Forelimb muscle (tissue), 1 donor: ENCODE measurements around the gene PRPF4. TPM values are rescaled to one million over a fixed set of nuclear protein-coding genes. Genes with fewer than 3 reads are reported as not detected.

Experiments
- DNase-seq: peaks from one replicate; pipeline ENCODE4 v3.0.0-alpha.2; 2013; ENCODE audit warnings: low read depth
- polyA plus RNA-seq: library from polyadenylated mRNA; unstranded; fragments of 120-200 nt; gene quantifications from one replicate; pipeline ENCODE4 v1.2.1, GENCODE V29; 2013; ENCODE audit not compliant: insufficient read length

The PRPF4 gene
- polyA plus RNA-seq, 1 donor, result 16.6 TPM

DNA sequence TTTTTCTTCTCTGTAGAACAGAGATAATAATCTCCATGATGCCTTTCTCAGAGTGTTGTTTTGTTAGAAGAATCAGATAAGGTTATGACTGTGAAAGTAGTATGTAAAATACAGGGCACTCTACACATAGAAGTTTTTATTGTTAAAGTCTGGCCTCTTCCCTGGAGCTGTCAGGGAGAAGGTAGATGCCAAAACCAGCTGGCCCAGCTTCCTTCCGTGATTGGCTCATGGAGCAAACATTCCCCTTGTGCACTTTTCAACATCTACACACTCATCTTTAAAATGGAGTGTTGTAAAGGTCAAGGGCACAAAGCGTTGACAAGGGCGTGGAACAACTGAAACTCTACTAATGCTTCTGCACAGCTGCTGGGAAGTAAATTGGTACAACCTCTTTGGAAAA is 35.1 kb downstream of the PRPF4 start:
- no peak for DNase-seq

DNA sequence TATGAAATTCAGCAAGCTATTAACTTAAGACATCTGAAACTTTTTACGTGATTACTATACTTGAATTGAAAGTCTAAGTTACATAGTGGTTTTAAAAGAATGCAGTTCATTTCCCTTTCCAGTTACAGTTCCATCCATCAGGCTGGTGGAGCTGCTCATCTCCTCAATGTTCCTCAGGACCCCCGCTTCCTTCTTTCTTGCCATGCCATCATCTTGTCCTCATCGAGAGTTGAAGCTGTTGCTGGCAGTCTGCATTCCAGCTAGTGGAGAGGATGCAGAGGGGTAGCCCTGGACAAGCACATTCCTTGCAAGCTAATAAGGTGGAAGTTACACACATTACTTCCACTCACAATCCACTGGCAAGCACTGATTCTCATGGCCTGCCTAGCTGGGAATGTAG is 36.5 kb downstream of the PRPF4 start:
- DNase-seq, result no peak

DNA sequence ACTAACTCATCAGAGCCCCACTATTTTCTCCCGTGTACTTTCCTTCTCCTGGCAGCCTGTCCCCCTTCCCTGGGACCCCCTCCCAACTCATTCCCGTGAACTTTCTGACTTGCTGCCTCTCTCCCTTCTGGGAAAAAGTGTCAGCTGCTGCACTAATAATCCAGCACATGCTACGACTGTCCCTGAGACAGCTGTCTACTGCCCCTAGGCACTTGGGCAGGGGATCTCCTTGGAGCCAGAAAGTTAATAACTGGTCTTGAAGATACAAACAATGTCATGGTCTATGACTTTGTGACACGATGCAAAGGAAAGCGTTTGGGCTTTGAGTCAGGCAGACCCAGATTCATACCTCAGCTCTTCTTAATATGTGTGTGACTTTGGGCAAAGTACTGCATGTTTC is 37.8 kb downstream of the PRPF4 start:
- no peak for DNase-seq

DNA sequence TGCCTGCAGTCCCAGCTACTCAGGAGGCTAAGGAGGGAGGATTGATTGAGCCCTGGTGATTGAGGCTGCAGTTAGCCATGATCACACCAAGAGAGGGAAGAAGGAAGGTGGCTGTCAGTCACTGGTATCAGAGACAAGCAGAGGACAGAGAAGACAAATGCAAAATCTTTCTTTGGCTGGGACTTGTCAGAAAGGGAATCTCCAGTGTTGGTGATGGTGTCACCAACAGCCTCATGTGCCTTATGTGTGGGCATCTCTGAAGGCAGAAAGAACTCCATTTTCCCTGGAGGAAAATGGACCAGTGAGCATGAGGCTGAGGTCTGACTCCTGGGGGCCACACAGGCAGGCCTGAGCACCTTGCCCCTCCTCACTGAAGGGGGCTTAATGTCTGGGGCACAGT is 39.8 kb downstream of the PRPF4 start:
- no peak for DNase-seq

DNA sequence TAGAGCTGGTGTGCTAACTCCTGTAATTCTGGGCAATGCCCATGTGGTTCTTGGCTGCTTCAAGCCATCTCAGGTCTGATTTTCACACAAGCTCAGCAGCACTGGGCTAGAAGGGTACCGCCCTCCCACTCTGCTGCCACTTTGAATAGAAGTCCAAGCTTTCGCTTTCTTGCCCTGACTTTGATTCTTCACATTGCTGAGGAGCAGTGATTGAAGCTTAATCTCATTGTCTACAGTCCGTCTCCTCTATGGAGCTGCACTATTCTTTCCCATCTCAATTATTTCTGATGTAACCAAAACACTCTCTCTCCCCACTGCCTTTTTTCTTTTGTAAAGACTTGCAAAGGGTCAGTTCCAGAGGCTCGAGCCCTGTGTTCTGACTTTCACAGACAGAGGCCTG is 40.6 kb downstream of the PRPF4 start:
- DNase-seq, result no peak

DNA sequence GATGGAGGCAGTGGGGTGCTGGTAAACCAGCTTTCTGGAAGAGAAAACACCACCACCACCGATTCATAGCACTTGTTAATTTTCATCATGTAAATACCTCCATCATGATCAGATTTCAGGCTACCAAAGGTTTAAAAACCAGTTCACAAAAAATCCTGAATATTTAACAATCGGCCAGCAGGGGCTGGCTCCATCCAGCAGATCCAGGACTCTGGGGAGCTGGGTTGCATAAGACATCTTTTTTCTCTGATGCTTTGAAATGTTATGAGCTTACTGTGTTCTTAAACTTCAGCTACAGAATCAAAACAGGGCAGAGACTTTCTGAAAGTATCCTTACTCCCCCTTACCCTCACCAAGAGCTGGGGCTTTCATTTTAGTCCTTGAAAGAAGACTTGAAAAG is 42.3 kb downstream of the PRPF4 start:
- DNase-seq, result no peak

DNA sequence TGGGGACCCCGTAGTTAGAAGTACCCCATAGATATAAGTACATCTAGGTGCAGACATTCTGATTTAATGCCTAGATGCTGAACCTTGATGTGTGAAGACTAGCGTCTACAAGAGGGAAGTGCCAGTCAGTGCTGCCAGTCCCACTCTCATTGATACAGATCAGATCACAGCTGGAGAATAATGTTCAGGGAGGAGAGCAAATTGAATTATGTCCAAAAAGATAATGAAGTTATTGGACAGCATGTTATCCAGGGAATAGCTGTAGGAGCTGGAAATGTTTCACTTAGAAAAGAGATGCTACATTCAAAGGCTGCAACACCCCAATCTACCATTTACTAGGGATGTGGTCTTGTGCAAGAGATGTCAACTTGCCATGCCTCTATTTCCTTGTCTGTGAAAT is 43.6 kb downstream of the PRPF4 start:
- no peak for DNase-seq

DNA sequence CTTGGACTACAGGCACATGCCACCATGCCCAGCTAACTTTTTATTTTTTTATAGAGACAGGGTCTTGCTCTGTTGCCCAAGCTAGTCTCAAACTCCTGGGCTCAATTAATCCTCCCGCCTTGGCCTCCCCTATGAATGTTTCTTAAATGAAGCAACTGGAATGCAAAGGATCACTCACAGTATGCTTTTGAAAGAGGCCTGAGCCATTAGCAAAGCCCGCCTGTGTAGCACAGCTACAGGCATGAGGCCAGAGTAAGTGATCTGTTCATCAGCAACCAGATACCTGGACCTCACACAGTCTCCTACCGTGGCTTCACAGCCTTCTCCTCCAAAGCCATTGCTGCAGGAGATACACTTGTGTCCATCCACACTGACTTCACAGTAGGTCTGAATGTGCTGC is 44.6 kb downstream of the PRPF4 start:
- DNase-seq, result no peak

DNA sequence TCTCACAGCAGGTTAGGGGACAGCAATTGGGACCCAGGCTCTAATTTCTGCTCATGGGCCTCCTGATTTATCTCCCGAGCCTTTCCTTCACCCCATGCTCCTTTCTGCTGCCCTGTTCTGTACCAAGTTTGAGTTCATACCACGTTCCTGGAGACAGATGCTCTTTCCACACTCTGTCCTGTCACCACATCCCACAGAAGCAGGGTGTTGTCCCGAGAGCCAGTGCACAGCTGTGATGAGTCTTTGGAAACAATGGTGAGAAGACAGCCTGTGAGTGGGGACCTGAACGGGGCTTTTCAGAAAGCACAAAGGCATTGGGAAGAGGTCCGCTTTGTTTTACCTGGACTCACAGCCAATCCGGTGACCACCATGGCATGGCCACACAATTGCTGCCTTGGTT is 47.2 kb downstream of the PRPF4 start:
- DNase-seq, result no peak

DNA sequence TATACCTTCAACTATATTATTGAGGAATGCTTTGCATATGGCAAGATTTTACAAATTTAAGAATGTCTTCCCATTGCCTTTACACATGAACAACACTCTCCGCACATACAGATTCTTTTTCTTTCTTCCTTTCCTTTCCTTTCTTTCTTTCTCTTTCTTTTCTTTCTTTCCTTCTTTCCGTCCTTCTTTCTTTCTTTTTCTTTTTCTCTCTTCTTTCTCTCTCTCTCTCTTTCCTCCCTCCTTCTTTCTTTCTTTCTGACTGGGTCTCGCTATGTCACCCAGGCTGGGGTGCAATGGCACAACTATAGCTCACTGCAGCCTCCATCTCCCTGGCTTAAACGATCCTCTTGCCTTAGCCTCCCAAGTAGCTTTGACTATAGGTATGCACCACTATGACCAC is 50.8 kb downstream of the PRPF4 start:
- no peak for DNase-seq

DNA sequence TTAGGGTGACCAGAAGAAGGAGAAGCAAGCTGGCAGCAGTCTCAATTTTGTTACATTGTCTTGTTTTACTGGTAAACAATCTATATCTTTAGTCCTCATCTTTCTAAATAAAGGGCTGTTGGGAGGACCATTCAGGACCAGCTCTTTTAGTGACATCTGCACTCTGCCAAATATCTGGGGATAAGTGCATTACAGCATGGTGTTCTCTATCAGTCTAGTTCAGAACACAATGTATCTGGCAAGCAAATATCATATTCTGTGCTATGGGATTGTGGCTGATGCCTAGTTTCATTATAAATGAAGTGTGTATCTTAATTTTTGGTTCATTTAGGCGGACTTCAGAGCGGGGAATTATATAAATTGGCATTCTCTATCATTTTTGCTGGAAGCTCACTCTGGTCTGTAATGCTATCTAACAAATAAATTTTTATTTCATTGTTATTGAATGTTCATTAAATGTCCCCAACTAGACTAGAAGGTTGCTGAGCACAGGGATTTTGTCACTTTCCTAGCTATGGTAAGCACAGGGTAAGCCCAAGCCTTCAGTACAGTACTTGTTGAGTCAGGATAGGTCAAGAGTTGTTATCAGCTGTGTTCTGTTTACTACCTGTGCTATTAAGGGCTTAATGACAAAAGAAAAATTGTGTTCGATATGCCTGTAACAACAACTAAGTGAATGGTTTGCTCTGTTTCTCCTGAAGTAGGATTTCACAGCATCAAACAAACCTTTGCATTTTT is 52.8 kb downstream of the PRPF4 start:
- no peak for DNase-seq

DNA sequence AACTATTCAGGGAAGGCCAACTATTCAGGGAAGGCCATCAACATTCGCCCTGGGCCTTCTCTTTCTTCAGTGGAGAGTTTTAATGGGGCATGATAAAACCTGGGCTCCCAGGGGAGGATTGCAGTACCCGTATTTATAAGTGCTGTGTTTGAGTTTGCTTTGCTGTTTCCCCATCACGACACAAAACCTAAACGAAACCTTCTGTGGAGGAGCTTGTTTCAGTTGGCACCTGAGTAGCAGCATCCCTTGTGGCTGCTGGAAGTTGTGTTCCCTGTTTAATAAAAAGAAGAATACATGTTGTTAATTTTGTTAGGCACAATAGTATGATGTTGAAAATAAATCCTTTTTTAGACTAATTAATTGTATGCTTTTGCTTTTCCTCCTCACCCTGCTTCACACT is 56.3 kb downstream of the PRPF4 start:
- DNase-seq, result no peak

DNA sequence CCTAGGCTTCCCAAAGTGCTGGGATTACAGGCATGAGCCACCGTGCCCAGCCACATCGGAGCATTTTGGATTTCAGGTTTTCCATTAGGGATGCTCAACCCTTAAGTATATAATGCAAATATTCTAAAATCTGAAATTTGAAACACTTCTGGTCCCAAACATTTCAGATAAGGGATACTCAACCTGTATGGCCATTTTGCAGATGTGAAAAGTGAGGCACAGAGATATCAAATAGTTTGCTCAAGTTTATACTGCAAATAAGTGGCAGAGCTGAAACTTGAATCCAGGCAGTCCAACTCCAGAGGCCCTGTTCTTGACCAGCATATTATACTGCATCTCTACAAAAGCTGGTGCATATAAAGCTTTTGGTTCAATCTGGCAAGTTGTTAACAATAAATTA is 62.3 kb downstream of the PRPF4 start:
- DNase-seq, result no peak

DNA sequence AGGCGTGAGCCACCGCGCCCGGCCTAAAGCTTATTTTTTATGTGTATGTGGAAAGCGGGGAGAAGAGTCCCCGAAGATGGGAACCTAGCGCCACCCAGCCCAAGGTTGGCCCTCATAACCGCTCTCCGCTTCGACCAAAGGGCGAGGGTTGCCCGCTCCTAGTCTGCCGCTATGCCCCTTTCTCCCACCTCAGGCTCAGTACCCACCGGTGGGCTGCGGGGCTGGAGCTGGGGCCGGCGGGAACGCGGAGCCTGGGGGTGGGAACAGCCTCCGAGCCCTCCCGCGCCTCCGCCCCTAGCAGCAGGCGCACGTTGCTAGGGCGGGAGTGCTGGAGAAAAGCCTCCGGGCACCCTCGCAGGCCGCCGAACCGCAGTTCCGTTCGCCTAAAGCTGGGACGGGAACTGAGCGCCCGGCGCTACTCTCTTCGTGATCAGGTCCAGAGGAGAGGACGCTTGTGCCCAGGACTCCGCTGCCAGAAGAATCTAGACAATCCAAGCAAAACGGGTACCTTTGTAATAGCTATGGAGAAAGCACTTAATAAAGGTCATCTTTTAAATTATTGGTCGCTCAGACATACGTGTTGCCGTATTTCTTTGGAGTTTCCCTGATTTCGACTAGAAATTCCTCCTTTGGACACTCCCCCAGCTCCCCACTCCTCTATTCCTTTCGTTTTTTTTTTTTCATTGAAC is 64.7 kb downstream of the PRPF4 start, which contains the start of gene WDR31:
Gene WDR31, minus strand, starts transcription at position 265 of the 689 bp plus-strand sequence. CDS start 8,253 bp downstream, outside the sequence.
- peak; percentile 60 for DNase-seq

DNA sequence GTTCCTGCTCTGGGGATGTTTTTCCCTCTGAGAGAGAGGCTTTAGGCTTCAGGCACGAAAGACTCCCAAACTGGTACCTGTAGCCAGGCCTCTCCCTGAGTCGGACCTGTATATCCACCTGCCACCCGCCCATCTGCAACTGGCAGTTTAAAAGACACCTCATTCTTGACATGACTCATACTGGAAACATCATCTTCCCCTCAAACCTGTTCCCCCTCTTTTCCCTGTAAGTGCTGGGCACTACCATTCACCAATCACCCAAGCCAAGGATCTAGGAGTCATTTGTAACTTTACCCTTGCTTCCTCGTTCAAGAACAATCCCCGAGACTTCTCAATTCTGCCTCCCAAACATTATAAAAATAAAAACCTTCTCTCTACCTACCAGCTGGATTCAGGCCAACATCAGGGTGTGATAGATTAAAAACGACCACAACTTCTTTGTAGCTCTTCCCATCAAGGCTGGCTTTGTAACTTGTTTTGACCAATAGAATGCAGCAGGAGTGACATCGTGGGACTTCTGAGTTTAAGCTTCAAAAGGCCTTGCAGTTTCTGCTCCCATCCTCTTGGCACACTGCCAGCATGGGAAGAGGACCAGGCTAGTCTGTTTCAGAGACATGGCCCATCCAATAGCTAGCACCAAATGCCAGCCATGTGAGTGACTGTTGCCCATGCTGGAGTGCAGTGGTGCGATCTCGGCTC is 66.4 kb downstream of the PRPF4 start:
- DNase-seq, result no peak

Other genes with a start within 250 kb of the PRPF4 start
- gene ZFP37, start 218.9 kb upstream of the PRPF4 start, polyA plus RNA-seq, result 3.3 TPM
- 3.4 TPM for gene SLC31A2, start 124.7 kb upstream of the PRPF4 start, polyA plus RNA-seq
- 19.3 TPM for gene FKBP15, start 54.4 kb upstream of the PRPF4 start, polyA plus RNA-seq
- gene SLC31A1, start 54.1 kb upstream of the PRPF4 start, polyA plus RNA-seq, result 7.8 TPM
- gene CDC26, start 86 bp upstream of the PRPF4 start, polyA plus RNA-seq, result 20.3 TPM
- not detected for gene RNF183, start 27.7 kb downstream of the PRPF4 start, polyA plus RNA-seq
- 1.7 TPM for gene WDR31, start 64.6 kb downstream of the PRPF4 start, polyA plus RNA-seq
- 0.29 TPM for gene BSPRY, start 73.9 kb downstream of the PRPF4 start, polyA plus RNA-seq
- gene HDHD3, start 101.3 kb downstream of the PRPF4 start, polyA plus RNA-seq, result 4.2 TPM
- 18.1 TPM for gene ALAD, start 125.6 kb downstream of the PRPF4 start, polyA plus RNA-seq
- gene POLE3, start 135.0 kb downstream of the PRPF4 start, polyA plus RNA-seq, result 45.3 TPM
- 0.40 TPM for gene C9orf43, start 135.1 kb downstream of the PRPF4 start, polyA plus RNA-seq
- gene RGS3, start 188.1 kb downstream of the PRPF4 start, polyA plus RNA-seq, result 32.6 TPM